DOHH2 (cell line): Measurements from ENCODE around the gene PRELP.

Experiments
- CTCF ChIP-seq: fragments of 200-600 bp; sonication (generic); IDR thresholded peaks from one replicate; pipeline ENCODE4 v1.5.1; 2014; ENCODE audit warnings: antibody characterized with exemption, mild to moderate bottlenecking, low read depth, low read length; ENCODE audit not compliant: poor library complexity, severe bottlenecking
- EZH2phosphoT487 ChIP-seq: fragments of 200-600 bp; sonication (generic); IDR thresholded peaks from 2 replicates; pipeline ENCODE4 v1.6.1; 2017; ENCODE audit warnings: borderline replicate concordance, mild to moderate bottlenecking, antibody characterized with exemption, low read length, moderate library complexity, mixed read lengths

- TF ChIP-seq CTCF = no peak
- no peak for TF ChIP-seq EZH2phosphoT487
These were observed 50.5 kb downstream of the PRELP start for GRCh38 chr1:203526130-203526529.
